ENCODE measurements around the gene PCLO.
"Not testable (repeated sequence)": the region's sequence is repeated elsewhere in the genome, so short reads cannot be mapped to it uniquely, and the experiment has no call there.

Gene PCLO

GRCh38 chr7:83038787-83039186, 123.9 kb downstream of the PCLO start:
- DNase-seq: no peak

- DNase-seq: no peak
Measured at GRCh38 chr7:83036721-83037380, 125.8 kb downstream of the PCLO start.

DNA sequence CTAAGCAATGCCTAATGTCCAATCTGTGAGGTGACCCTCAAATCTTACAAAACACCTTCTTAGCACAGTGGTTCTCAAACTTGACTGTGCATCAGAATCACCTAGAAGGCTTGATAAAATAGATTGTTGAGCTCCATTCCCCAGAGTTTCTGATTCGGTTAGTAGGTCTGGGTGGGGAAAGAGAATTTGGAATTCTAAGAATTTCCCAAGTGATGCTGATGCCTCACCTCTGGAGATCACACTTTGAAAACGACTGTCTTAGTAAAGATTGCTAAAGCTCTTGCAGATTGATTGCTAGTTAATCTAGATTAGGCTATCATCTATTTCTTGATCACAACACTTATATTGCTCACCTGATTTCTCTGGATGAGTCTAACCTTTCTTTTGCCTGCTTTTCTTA, 126.6 kb downstream of the PCLO start:
- DNase-seq: no peak

DNA sequence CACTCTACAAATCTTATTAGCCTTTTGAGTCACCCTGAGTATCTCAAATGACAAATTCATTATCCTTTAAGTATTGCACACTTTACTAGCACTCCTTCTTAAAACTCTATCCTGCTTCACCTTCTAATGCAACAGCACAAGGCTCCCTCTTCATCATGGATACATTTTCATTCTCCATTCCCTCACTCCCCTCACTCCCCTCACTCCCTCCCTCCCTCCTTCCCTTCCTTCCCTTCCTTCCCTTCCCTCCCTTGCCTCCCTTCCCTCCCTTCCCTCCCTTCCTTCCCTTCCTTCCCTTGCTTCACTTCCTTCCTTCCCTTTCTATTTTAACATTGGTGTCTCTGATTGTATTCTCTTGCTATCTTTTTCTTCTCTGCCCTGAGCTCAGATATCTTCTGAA, 130.5 kb downstream of the PCLO start:
- no peak for DNase-seq

- DNase-seq: not testable (repeated sequence)
Measured at GRCh38 chr7:83023817-83024665, 138.6 kb downstream of the PCLO start.

DNA sequence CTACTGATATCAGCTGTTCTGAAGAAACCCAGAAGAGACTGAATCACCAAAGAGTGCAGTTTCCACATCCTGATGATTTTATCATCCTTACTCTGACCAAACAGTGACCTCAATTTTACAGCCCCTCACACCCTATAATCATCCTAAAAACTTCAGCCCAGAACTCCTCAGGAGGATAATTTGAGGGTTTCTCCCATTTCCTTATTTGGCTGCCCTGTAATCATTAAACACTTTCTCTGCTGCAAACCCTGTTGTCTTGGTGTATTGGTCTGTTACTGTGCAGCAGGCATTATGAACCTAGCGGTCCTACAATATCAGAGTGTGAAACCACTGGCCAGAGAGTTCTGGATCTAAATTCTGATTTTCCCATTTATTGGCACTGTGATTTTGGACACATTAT, 141.7 kb downstream of the PCLO start:
- DNase-seq: no peak

DNA sequence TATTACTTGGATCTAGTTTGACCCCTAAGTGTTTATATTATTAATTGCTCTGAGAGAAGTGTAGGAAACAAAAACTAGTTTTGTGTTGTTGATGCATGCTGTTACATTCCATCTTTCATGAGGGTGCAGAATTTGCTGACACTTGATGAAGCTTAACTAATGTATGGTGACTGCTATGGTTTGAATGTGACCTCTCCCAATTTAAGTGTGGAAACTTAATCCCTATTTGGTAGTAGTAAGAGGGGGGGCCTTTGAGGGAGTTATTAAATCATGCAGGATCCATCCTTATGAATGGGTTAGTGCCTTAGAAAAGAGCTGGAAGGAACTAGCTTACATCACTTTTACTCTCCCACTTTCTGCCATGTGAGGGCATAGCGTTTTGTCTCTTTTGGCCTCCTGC, 142.5 kb downstream of the PCLO start:
- no peak for DNase-seq

DNA sequence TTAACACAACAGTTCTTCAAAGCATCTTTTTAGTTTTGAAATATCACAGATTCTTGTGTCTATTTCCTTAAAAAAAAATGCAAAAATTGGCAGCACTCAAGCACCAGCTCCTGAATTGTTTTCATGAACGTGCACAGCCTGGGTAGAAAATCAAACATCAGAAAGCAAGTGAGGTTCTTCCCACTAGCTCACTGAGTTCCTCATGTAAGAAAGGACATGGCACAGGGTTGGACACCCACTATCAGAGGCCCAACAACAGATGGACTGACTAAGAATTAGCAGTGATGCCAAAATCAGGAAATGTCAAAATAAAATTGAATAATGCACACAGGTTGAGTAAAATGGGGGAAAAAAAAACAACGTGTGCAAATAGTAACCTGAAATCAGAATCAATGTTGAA, 146.8 kb downstream of the PCLO start:
- DNase-seq: no peak

GRCh38 chr7:83014546-83014945, 148.1 kb downstream of the PCLO start:
- no peak for DNase-seq

DNA sequence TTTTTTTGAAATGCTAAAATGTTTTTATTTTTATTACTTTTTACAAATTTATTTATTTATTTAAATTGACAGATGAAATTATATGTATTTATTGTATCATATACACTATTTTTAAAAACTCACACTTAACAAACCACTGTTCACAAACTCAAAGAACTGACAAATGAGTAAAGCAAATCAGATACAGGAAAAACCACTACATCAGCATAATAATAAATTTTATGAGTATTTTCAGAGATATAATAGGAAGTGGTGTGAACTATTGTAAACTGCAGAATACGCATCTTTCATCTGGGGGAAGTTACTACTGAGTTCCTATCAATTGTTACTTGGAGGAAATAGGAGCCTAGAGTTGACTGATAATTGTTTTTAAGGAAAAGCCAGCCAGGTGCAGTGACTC, 150.7 kb downstream of the PCLO start:
- no peak for DNase-seq

DNA sequence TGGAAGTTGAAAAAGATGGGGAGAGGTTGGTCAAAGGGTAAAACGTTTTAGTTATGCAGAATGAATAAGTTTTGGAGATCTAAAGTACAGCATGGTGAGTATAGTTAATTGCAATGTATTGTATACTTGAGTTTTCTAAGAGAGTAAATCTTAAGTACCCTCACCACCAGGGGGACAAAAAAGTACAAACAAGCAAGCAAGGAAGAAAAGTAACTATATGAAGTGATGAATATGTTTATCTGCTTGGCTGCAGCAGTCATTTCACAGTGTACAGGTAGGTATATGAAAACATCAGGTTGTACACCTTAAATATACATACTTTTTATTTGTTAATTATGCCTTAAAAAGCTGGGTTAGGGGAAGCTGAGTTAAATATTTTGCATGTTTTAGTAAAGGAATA, 157.3 kb downstream of the PCLO start:
- DNase-seq: no peak

- DNase-seq: no peak
Measured at GRCh38 chr7:83001362-83002040, 161.2 kb downstream of the PCLO start.

DNA sequence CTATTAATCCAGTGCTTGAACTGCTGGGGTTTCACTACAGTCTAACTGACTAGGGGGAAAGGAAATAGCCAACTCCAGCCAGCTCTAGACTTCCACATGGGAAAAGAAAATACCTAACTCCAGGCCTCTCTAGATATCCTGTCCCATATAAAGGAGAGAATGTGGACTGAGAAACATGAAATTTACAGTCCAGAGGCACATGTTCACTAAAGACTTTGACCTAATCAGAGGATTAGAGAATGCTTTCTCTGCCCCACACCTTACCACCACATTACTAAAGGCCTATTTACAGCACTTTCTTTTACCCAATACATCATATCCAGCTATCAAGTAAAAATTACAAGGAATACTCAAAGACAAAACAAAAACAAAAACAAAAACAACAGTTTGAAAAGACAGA, 164.2 kb downstream of the PCLO start:
- DNase-seq: no peak

GRCh38 chr7:82985144-82985802, 177.4 kb downstream of the PCLO start:
- DNase-seq: no peak

GRCh38 chr7:82980130-82980788, 182.4 kb downstream of the PCLO start:
- no peak for DNase-seq

GRCh38 chr7:82975811-82976468, 186.7 kb downstream of the PCLO start:
- DNase-seq: no peak

DNA sequence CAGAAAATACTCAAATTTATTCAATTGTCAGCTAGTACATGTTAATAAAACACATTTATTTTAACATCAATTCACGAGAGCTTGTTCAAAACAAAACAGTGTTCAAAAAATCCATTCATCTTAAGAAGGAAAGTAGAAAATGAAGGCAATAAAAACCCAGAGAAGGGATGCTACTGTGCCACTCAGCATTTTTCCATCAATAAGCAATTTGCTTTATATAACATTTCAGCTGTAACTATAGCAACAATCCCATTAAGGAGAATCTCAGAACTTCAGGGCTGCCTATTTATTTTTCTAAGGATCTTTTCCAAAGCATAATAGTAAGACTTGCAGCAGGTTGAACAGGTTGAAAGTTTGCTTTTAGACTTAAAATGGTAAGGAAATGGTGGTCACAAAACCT, 190.5 kb downstream of the PCLO start:
- DNase-seq: no peak

GRCh38 chr7:82965088-82966036, 197.3 kb downstream of the PCLO start:
- DNase-seq: no peak

GRCh38 chr7:82964150-82964882, 198.4 kb downstream of the PCLO start:
- DNase-seq: no peak

GRCh38 chr7:82961240-82961639, 201.4 kb downstream of the PCLO start:
- no peak for DNase-seq
